Stimulated activated CD8-positive, alpha-beta memory T cell treated with anti-CD3 and anti-CD28 coated beads, Interleukin-2, amount 100 ng/mL, for 1 hour (primary cell): ENCODE data around the gene GBX2.
"Not testable (repeated sequence)": the region's sequence is repeated elsewhere in the genome, so short reads cannot be mapped to it uniquely, and the experiment has no call there.

Experiments used
- DNase-seq, 2 donors: peaks; one replicate each; pipeline ENCODE4 v3.0.0-alpha.2; 2020; ENCODE audit warnings: low read depth in 2 of 2

The GBX2 gene

GRCh38 chr2:236156095-236156859, 11.9 kb downstream of the GBX2 start:
- DNase-seq = no peak

- DNase-seq = no peak
Observed at GRCh38 chr2:236155406-236155805, 12.8 kb downstream of the GBX2 start.

- no peak for DNase-seq
Observed at GRCh38 chr2:236146436-236146835, 21.8 kb downstream of the GBX2 start.

- no peak for DNase-seq
Observed at GRCh38 chr2:236143811-236144210, 24.4 kb downstream of the GBX2 start.

GRCh38 chr2:236141616-236142015, 26.6 kb downstream of the GBX2 start:
- not testable (repeated sequence) for DNase-seq

GRCh38 chr2:236137066-236137465, 31.1 kb downstream of the GBX2 start:
- DNase-seq = no peak

GRCh38 chr2:236136538-236136937, 31.6 kb downstream of the GBX2 start:
- no peak for DNase-seq

- no peak for DNase-seq
Observed at GRCh38 chr2:236133410-236134012, 34.7 kb downstream of the GBX2 start.

- DNase-seq = no peak
Observed at GRCh38 chr2:236131073-236131692, 37.0 kb downstream of the GBX2 start.

- DNase-seq = no peak
Observed at GRCh38 chr2:236130349-236130998, 37.7 kb downstream of the GBX2 start.

- DNase-seq = no peak
Observed at GRCh38 chr2:236129935-236130334, 38.3 kb downstream of the GBX2 start.

GRCh38 chr2:236128321-236128720, 39.9 kb downstream of the GBX2 start:
- DNase-seq = no peak

GRCh38 chr2:236127010-236127409, 41.2 kb downstream of the GBX2 start:
- DNase-seq = no peak

GRCh38 chr2:236125541-236125940, 42.6 kb downstream of the GBX2 start:
- DNase-seq = no peak

GRCh38 chr2:236124182-236124893, 43.8 kb downstream of the GBX2 start:
- no peak for DNase-seq

- no peak for DNase-seq
Observed at GRCh38 chr2:236123716-236124115, 44.5 kb downstream of the GBX2 start.

- no peak for DNase-seq
Observed at GRCh38 chr2:236122236-236122635, 46.0 kb downstream of the GBX2 start.

- DNase-seq = no peak
Observed at GRCh38 chr2:236121546-236121945, 46.6 kb downstream of the GBX2 start.

- DNase-seq = no peak
Observed at GRCh38 chr2:236120829-236121228, 47.4 kb downstream of the GBX2 start.

GRCh38 chr2:236120141-236120601, 48.0 kb downstream of the GBX2 start:
- no peak for DNase-seq

GRCh38 chr2:236119476-236119875, 48.7 kb downstream of the GBX2 start:
- DNase-seq = no peak

- DNase-seq = no peak
Observed at GRCh38 chr2:236119003-236119402, 49.2 kb downstream of the GBX2 start.
